ENCODE measurements around the gene TMEM120B.

The TMEM120B gene

GRCh38 chr12:121787063-121788025, 74.8 kb downstream of the TMEM120B start:
- CTCF ChIA-PET, result interaction anchor here (0.6 to 15.2 kb wide), 6 partner anchors 7 to 71 kb away, joined by 3 to 238 read pairs (median 6); partner anchors contain the start of genes HPD and RHOF
- Histone ChIP-seq H3K27ac (ENCODE audit: extremely low read depth, low read depth, low read length) (no peak overlapping the region), H3K9me3 (ENCODE audit: control insufficient read depth, insufficient read depth, low read depth, low read length) (no peaks in the 10 kb centered on the region), H3K4me3 (ENCODE audit: low read depth, low read length) (no peak overlapping the region), H3K4me1 (ENCODE audit: control insufficient read depth, insufficient read depth, low read length) (no peaks in the 10 kb centered on the region), H3K36me3 (ENCODE audit: control insufficient read depth in 2 of 2, insufficient read depth in 1 of 2, low read length in 2 of 2) (no peaks in the 10 kb centered on the region)
- POLR2A ChIA-PET, result interaction anchor here (0.6 to 1.0 kb wide), 2 partner anchors 9 to 1925 kb away, joined by 3 read pairs; partner anchors contain the start of gene ATP6V0A2
- TF ChIP-seq BCL11B (tag by site-specific recombination; IDR thresholded peaks at IDR 0.05; ENCODE audit: low read depth) (no peak), ZFP3 (tag by site-specific recombination; IDR thresholded peaks at IDR 0.05; ENCODE audit: low read depth) (no peak), IKZF3 (tag by site-specific recombination; IDR thresholded peaks at IDR 0.05) (no peak), PRDM4 (tag by site-specific recombination; IDR thresholded peaks at IDR 0.05) (no peak), ZNF843 (tag by site-specific recombination; IDR thresholded peaks at IDR 0.05) (no peak), KLF17 (tag by site-specific recombination; IDR thresholded peaks at IDR 0.05) (no peak), ZBTB10 (tag by site-specific recombination; IDR thresholded peaks at IDR 0.05) (no peak), KLF16 (tag by site-specific recombination; IDR thresholded peaks at IDR 0.05) (no peak), ZNF223 (tag by site-specific recombination; IDR thresholded peaks at IDR 0.05) (no peak), ZNF548 (tag by site-specific recombination; IDR thresholded peaks at IDR 0.05) (no peak)

- no peak overlapping the region for H3K27ac ChIP-seq (ENCODE audit: extremely low read depth, low read depth, low read length)
- no peaks in the 10 kb centered on the region for H3K4me1 ChIP-seq (ENCODE audit: control insufficient read depth, insufficient read depth, low read length)
- TF ChIP-seq EGR2 (tag by site-specific recombination; IDR thresholded peaks at IDR 0.05; ENCODE audit: low read depth) (peak; percentile 83), ZNF549 (tag by site-specific recombination; IDR thresholded peaks at IDR 0.05) (no peak), ZFHX2 (tag by site-specific recombination; conservative IDR thresholded peaks at IDR 0.05) (peak; percentile 78), ZNF768 (tag by site-specific recombination; IDR thresholded peaks at IDR 0.05) (0 out of 2 replicates have a peak, but pooled peaks have one; percentile 15)
- ChIA-PET CTCF (interaction anchor here (0.6 to 2.5 kb wide), 4 partner anchors 15 to 1236 kb away, joined by 4 to 9 read pairs (median 6); no protein-coding TSS in a partner anchor), POLR2A (no interaction called here)
- H3K36me3 ChIP-seq (ENCODE audit: control insufficient read depth in 2 of 2, insufficient read depth in 1 of 2, low read length in 2 of 2), result no peaks in the 10 kb centered on the region
- no peaks in the 10 kb centered on the region for H3K9me3 ChIP-seq (ENCODE audit: control insufficient read depth, insufficient read depth, low read depth, low read length)
- no peak overlapping the region for H3K4me3 ChIP-seq (ENCODE audit: low read depth, low read length)
These were observed 75.7 kb downstream of the TMEM120B start for GRCh38 chr12:121788176-121788818.

Data from HEK293 (cell line).